GM19035 (cell line): Measurements from ENCODE around the gene SPOCK1.

Experiments
- ATAC-seq: cut with Tn5 transposase; IDR thresholded peaks from one replicate; pipeline ENCODE4 v1.9.1; 2021; ENCODE audit not compliant: unreplicated experiment

The SPOCK1 gene

DNA sequence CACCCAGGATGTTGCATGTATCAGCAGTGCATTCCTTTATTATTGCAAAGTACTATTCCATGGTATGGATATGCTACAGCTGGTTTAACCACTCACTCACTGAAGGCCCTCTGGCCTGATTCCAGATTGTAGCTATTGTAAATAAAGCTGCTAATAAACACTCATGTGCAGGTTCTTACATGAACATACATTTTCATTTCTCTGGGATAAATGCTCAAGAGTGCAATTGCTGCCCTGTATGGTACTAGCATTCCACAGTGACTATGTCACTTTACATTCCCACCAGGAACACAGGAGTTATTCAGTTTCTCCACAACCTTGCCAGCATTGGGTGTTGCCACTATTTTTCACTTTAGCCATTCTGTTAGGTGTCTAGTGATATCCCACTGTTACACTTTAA lies 267.6 kb downstream of the SPOCK1 start:
- ATAC-seq, result no peak

DNA sequence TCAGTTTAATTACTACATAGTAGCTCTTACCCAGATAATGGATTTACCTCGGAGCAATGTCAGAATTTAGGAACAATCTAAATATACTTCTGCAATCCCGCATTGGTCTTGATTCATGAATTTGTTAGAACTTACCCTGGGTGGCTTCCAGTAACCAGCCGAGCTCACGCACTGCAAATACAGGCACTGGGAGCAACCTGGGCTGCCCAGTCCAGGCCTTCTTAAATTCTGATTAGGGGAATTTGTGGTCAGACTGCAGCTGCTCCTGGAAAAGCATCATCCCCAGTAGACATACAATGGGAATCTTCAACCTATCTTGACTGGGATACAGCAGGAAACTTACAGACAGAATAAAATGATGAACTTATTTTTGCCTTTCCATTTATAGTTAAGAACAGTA lies 270.3 kb downstream of the SPOCK1 start:
- no peak for ATAC-seq

DNA sequence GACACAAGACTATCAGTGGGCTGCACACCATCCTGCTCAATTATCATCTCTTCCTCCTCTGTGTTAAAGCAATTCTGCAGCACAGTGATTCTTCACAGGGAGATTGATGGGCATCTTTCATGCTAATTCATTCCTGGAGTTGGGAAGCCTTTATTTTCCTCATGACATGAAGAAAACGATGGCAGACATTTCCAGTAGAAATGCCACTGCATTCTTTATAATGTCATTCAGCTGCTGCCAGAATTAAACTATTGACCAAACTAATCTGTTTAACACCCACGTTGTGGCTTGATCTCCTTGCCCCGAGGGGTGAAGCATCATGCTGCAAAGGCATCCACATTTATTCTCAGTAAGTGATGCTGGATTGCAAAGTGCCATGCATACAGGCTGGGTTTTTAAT lies 273.0 kb downstream of the SPOCK1 start:
- ATAC-seq, result no peak

- ATAC-seq, result no peak
Measured at GRCh38 chr5:137223324-137224295, 275.5 kb downstream of the SPOCK1 start.

- no peak for ATAC-seq
Measured at GRCh38 chr5:137221943-137222342, 277.2 kb downstream of the SPOCK1 start.

- ATAC-seq, result peak; percentile 83
Measured at GRCh38 chr5:137220523-137220927, 278.6 kb downstream of the SPOCK1 start.

DNA sequence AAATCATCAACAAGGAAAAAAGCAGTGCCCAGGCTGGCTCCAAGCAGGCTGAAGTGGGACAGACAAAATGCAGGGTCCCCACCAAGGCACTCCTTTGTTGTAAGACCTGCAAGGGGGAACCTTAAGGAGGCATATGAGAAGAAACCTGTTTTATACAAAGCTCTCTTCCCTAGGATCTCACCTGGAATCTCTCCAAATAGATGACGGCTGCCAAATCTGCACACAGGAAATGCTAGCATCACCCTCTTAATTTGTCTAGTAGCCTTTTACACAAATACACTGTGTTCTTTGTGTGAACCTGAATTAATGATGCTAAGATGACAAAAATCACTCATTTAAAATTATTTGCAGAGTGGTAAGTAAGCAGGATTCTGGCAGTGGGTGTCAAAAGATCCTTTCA lies 280.2 kb downstream of the SPOCK1 start:
- ATAC-seq, result no peak

- ATAC-seq, result no peak
Measured at GRCh38 chr5:137218471-137218870, 280.7 kb downstream of the SPOCK1 start.

GRCh38 chr5:137217599-137218200 lies 281.4 kb downstream of the SPOCK1 start:
- ATAC-seq, result no peak

- no peak for ATAC-seq
Measured at GRCh38 chr5:137216976-137217598, 282.0 kb downstream of the SPOCK1 start.

DNA sequence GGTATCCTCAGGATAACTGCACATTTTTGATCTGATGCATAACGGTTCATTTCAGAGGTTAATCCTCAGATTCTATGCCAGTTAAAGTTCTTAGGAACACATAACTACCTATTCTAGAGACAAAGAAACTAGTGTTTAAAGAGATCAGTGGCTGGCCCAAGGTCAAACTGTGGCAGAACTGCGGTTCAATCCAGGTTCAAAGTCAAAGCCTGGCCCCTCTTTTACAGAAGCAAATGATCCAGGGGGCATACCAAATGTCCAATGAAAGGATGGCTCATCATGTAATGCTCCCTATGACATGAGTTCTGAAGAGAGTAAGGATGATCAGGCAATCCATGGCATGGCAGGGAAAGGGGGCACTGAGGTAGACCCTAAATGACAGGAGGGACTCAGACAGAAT lies 283.3 kb downstream of the SPOCK1 start:
- ATAC-seq, result no peak

DNA sequence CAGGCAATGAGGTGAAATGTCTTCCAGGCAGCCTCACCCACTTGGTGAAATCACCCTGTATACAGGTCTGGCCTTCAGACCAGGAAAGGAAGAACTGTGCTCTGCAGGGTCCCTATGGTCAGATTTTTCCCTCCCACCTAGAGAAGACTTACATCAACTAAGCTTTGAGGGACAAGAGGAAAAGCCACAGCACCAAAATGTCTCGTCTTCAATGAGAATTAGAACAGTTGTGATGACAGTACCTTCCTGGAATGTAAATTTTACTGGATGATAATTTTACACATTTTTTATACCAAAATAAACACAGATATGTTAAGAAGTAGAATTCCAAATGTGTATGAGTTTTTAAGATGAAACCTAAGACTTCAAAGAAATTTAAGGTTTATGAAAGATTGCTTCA lies 283.9 kb downstream of the SPOCK1 start:
- no peak for ATAC-seq

GRCh38 chr5:137214446-137215189 lies 284.5 kb downstream of the SPOCK1 start:
- no peak for ATAC-seq

DNA sequence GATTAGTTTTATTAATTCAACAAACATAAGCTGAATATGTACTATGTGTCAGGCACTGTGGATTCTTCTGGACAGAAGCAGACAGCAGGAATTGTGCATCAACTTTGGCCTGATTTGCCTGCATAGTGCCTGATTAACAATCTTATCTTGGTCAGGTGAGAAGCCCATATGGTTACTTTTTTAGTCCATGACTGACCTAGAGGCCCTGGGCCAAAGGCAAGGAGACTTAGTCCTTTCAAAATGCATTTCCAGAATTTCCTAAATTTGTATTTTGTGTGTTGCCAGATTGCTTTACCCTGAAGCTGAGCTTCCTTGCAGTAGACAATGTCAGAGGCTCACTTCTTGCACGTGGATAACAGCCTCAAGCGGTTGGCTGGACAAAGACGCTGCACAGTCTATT lies 286.7 kb downstream of the SPOCK1 start:
- ATAC-seq, result no peak

DNA sequence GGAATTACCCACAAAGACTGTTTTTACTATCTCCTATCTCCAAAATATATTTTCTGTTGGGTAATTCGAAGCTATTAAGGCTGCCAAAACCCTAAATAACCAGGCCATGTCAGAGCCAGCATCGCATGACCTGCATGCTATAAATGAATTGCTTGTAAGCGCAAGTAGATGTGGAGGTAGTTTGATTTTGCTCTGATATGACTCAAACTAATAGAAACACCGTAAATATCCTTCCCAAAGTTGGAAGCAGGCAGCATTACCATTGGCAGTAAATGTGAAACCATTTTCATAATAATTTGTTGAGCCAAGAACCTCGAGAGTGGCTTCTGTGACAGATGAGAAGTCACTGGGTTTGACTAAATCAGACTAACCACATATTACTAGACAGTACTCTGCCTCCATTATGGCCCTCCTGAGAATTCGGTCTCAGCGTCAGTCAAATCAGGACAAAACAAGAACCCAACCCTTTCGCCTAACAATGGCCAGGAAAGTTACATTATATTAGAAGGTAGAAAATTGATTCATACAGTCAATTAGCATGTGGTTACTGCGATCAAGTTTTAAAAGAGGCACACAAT lies 289.8 kb downstream of the SPOCK1 start:
- no peak for ATAC-seq

DNA sequence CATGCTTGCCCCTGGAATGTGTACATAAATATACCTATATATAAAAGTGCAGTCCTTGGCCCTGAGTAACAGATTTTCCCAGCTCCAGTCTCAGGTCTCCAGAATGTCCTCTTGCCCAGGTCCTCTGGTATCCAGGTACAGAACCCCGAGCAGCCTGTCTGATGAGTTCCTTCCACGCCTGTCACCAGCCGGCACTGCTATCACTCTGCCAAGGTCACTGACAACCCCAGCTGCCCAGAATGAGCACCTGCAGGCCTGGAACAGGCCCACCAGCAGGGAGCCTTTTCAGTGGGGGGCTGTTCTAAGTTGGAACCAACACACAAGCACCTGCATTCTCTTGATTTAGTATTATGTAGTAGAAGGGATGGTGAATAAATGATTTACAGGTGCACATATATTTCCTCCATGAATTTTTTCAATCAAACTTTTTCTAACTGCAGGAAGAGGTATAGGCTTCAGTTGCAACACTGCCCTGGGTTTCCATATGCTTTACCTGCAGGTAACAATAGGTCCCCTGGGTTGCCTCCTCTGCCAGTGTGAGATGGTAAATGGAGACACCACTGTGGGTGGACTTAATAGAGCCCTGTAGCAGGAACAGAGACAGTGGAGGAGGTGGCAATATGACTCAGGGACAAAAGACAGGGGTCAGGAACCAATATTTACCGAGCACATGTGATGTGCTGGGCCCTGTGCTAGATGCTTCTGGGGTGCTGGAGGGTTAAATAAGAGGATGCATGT lies 291.9 kb downstream of the SPOCK1 start:
- no peak for ATAC-seq

DNA sequence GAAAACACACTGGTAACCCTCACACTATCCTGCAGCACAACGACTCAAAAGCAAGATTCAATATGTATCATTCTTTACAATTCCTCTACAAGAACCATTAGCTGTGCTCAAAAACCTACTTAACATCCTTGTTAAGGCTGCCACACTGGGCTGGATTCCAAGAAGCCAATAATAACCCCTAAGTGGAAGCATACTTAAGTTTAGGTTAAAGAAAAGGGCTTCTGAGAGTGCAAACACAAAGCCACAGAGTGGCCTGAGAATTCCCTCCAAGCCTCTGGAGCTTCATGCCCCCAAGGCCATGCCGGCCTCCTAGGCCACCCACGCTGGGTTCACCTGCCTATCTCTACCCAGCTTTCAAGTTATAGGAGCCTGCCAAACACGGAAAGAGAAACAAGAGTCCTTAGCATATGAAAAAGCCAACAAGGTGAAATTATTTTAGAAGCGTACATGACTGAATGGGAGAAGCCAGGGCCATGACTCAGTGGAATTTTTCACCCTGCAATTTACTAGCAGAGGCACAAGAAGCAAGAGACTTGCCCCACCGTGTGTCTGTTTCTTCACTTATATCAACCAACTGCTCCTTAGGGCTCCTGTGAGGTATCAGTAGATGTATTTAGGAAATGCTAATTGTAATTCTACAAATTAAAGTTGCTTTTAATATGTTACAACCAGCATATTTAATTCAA lies 293.0 kb downstream of the SPOCK1 start:
- no peak for ATAC-seq

GRCh38 chr5:137205231-137206027 lies 293.7 kb downstream of the SPOCK1 start:
- ATAC-seq, result no peak
